PFSK-1 (cell line): Measurements from ENCODE around the gene CACNA1A.

ENCODE experiments used
- FOXP2 ChIP-seq: optimal IDR thresholded peaks from 2 replicates; pipeline ENCODE3; 2011; ENCODE audit warnings: borderline replicate concordance, control low read depth, inconsistent platforms; ENCODE audit not compliant: insufficient read depth; ENCODE audit errors: extremely low read length, extremely low read depth
- POLR2AphosphoS5 ChIP-seq: IDR thresholded peaks from 2 replicates; pipeline ENCODE4 v1.6.1; 2012; ENCODE audit warnings: low read depth, mild to moderate bottlenecking, control low read depth, low read length, moderate library complexity
- REST ChIP-seq, 2 experiments: IDR thresholded peaks; 2 replicates each; pipeline versions ENCODE4 v1.6.1 to v1.8.0; 2011 to 2012; ENCODE audit warnings: low read depth in 2 of 2, low read length in 2 of 2, control low read depth in 1 of 2, inconsistent platforms in 1 of 2, mild to moderate bottlenecking in 1 of 2, moderate library complexity in 1 of 2; ENCODE audit not compliant: insufficient read depth in 1 of 2
- SIN3A ChIP-seq: IDR thresholded peaks from 2 replicates; pipeline ENCODE4 v1.6.1; 2012; ENCODE audit warnings: mild to moderate bottlenecking, low read length, moderate library complexity, borderline replicate concordance; ENCODE audit not compliant: insufficient read depth
- TAF1 ChIP-seq: IDR thresholded peaks from 2 replicates; pipeline ENCODE4 v1.6.1; 2012; ENCODE audit warnings: low read length, control low read depth, borderline replicate concordance; ENCODE audit not compliant: insufficient read depth

- TF ChIP-seq POLR2AphosphoS5 (no peak), FOXP2 (no peak), SIN3A (no peak), REST (IDR thresholded peaks at IDR 0.05; ENCODE audit: insufficient read depth in 1 of 2, low read depth in 2 of 2, low read length in 2 of 2) (no peak), TAF1 (no peak)
Measured at GRCh38 chr19:13537454-13537853, 31.2 kb upstream of the CACNA1A start.
